Muscle of back (tissue), 11 donors: ENCODE results near the gene CORO1A. TPM values are rescaled to one million over a fixed set of nuclear protein-coding genes. Genes with fewer than 3 reads are reported as not detected.
"Not testable (repeated sequence)": the region's sequence is repeated elsewhere in the genome, so short reads cannot be mapped to it uniquely, and the experiment has no call there.

Experiments used
- DNase-seq, 3 donors: peaks; one replicate each; pipeline versions ENCODE4 v3.0.0 to v3.0.0-alpha.2; 2013
- polyA plus RNA-seq, 10 donors: library from polyadenylated mRNA; unstranded; fragments of 120-200 nt; gene quantifications; one replicate each; pipeline ENCODE4 v1.2.1, GENCODE V29; 2013; ENCODE audit not compliant: insufficient read length in 10 of 10

The CORO1A gene
- polyA plus RNA-seq, 10 donors: 10.2 to 65.9 (median 16.0) TPM

GRCh38 chr16:30169416-30169815 lies 14.0 kb upstream of the CORO1A start:
- DNase-seq: not testable (repeated sequence)

GRCh38 chr16:30170145-30170544 lies 13.3 kb upstream of the CORO1A start:
- not testable (repeated sequence) for DNase-seq

- no peak for DNase-seq
These were observed 10.3 kb upstream of the CORO1A start for GRCh38 chr16:30173054-30173453.

DNA sequence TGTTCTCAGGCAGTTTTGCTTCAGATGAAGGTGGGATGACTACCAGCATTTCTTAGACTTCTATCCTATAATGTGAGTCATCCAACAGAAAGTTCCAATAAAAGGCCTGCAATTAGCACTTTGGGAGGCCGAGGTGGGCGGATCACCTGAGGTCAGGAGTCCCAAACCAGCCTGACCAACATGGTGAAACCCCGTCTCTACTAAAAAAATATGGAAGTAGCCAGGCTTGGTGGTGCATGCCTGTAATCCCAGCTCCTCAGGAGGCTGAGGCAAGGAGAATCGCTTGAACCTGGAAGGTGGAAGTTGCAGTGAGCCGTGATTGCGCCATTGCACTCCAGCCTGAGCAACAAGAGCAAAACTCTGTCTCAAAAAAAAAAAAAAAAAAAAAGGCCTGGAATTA lies 6.5 kb upstream of the CORO1A start:
- DNase-seq: not testable (repeated sequence)

- no peak for DNase-seq
These were observed 4.2 kb upstream of the CORO1A start for GRCh38 chr16:30179195-30179594.

DNA sequence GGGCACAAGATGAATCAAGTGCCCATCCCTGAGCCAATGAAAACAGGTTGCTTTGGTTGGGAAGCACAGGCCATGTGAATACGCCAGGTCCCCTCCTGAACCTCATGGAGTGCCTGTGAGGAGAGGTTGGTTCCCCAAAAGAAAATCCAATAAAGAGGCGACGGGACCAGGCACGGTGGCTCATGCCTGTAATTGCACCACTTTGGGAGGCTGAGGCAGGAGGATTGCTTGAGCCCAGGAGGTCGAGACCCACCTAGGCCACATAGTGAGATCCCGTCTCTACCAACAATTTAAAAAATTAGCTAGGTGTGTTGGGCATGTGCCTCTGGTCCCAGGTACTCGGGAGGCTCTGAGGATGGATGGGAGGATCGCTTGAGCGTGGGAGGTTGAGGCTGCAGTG lies 3.5 kb upstream of the CORO1A start:
- DNase-seq: no peak

DNA sequence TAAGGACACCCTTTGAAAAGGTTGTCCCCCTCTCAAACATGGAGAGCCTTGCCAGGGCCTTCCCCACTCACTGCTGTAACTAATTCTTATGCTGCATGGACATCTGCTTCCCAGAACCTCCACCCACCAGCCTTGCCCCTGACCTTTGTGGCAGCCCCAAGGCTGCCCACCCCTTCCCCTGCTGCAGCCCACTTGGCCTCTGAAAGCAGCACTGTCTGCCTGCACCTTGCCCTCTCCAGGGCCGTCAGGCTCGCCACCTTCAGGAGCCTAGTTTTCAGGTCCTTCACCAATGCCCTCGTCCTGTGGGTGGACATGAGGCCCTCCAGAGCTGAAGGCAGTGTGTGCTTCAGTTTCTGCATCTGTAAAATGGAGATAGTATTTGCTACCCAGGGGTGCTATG lies 2.7 kb upstream of the CORO1A start:
- no peak for DNase-seq

GRCh38 chr16:30184096-30184890 lies 891 bp downstream of the CORO1A start:
- peak in 1 of 3 donors; percentile 34 for DNase-seq

DNA sequence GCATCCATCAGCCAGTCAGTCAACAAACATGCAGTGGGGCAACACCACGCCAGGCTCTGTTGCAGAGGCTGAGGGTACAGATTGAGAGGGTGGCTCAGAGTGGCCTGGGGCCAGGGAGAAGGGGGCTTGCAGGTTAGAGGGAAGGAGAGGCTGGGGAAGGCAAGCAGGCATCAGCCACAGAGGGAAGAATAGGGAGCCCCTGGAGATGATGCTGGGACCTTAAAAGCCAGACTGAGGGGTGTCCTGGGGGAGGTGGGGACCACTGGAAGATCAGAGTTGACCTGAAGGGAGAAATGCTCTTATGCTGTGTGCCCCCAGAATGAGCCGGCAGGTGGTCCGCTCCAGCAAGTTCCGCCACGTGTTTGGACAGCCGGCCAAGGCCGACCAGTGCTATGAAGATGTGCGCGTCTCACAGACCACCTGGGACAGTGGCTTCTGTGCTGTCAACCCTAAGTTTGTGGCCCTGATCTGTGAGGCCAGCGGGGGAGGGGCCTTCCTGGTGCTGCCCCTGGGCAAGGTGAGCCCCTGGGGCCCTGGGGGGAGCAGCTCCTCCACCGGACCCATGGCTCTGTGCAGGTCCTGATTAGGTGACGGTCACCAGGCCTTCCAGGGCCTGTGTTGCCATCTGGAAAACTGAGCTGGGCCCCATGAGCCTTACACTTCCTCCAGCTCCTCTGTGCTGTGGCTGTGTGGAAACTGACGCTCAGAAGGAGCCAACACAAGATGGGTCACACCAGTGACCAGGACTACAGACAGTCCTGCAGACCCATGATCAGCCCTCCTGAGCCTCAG lies 1.7 kb downstream of the CORO1A start:
- DNase-seq: peak in 1 of 3 donors; percentile 20

DNA sequence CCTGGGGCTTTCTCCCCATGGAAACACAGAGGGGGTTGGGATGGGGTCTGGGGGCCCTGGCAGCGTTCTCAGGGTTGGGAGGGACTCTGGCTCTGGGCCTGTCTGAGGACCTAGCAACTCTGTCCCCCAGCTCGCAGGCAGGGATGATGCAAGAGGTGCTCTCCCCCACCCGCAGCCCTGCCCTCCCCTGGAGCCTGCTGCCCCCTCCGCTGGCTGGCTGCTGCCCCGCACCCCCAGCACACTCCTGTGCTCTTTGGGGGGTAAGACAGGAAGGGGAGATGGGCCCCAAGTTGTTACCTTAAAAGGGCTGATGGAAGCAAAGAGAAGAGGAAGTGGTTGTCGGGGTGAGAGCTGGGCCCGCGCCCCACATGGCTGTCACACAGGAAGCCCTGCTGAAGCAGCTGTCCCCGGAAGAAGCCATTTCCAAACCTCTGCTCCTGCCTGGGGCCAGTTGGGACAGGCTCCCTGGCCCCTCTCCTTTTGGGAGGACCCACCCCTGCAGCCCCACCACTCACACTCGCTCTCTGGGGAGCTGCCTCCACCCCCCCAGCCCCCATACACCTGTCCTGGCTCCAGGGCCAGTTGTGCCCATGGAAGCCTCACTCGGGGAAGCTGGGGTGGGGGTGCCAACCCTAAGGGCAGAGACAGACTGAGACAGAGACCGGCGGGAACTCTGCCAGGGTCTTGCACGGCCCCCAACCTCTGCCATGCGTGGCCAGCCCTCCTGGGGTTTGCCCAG lies 2.5 kb downstream of the CORO1A start:
- DNase-seq: peak in 1 of 3 donors; percentile 44

GRCh38 chr16:30186444-30186781 lies 3.0 kb downstream of the CORO1A start:
- no peak for DNase-seq

- DNase-seq: peak in 1 of 3 donors; percentile 42
These were observed 3.6 kb downstream of the CORO1A start for GRCh38 chr16:30186782-30187555.

- no peak for DNase-seq
These were observed 4.1 kb downstream of the CORO1A start for GRCh38 chr16:30187556-30187865.

- DNase-seq: no peak
These were observed 4.7 kb downstream of the CORO1A start for GRCh38 chr16:30187971-30188561.

DNA sequence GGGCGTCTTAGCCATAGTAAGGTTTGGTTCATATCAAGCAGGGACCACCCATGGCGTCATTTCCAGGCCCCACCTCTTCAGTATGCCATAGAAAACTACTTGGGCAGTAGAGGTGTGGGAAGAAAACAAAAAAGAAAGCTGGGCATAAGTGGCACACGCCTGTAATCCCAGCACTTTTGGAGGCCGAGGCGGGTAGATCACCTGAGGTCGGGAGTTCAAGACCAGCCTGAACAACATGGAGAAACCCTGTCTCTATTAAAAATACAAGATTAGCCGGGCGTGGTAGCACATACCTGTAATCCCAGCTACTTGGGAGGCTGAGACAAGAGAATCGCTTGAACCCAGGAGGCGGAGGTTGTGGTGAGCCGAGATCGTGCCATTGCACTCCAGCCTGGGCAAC lies 7.8 kb downstream of the CORO1A start:
- DNase-seq: not testable (repeated sequence)

DNA sequence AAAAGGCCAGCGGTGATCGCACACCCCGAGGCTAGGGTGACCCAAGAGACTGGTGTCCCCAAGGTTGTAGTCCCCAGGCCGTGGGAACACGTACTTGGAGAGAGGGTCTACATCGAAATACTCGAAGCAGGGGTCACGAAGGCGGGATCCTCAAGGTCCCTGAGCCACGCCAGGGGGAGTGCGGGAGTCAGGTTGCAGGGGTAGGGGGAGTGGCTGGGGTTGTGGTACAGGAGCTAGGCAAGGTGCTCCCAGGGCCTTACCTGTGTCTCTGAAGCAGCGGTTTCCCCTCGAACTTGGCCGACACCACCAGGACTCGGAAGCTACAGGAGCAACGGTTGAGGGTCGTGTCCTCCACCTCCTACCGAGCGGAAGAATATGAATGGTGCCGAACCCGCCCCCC lies 9.7 kb downstream of the CORO1A start:
- not testable (repeated sequence) for DNase-seq

DNA sequence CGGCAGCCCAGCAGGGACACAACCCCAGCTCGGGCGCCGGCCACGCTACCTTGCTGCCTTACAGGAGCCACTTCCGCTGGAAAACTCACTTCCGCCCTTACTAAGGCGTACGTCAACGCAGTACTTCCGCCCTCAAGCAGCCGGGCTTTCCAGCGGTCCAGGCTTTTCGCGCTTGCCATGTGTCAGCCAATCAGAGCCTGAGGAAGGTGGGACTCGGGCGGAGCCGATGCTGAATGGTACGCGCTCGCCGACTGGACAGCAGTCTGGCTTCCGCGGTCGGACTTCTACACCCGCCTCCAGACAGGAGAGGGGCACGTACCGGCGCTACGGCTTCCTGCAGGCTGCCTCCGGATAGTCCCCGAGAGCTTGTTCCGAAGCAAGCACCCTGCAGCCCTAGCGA lies 10.2 kb downstream of the CORO1A start, which contains the start of the genes BOLA2B and SLX1A:
TSS of gene BOLA2B (minus strand) at position 52 of the 400 bp plus-strand sequence. CDS start 71 bp downstream, outside the sequence.
TSS of gene SLX1A (plus strand) at position 261 of the 400 bp plus-strand sequence. CDS start 210 bp downstream, outside the sequence.
- DNase-seq: not testable (repeated sequence)

GRCh38 chr16:30194172-30194925 lies 10.9 kb downstream of the CORO1A start:
- not testable (repeated sequence) for DNase-seq

DNA sequence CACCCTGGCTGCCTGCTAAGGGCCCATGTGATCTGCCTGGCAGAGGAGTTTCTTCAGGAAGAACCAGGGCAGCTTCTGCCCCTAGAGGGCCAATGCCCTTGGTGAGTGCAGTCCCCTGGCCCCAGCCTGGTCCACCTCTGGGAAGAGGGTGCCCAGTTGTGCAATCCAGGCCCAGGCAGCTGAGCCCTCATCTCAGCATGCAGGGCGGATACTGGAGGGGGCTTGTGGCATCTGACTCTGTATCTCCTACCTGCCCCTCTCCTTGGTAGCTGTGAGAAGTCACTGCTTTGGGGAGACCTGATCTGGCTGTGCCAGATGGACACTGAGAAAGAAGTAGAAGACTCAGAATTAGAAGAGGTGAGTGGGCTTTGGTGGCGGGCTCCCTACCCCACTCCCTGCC lies 13.6 kb downstream of the CORO1A start:
- DNase-seq: not testable (repeated sequence)

DNA sequence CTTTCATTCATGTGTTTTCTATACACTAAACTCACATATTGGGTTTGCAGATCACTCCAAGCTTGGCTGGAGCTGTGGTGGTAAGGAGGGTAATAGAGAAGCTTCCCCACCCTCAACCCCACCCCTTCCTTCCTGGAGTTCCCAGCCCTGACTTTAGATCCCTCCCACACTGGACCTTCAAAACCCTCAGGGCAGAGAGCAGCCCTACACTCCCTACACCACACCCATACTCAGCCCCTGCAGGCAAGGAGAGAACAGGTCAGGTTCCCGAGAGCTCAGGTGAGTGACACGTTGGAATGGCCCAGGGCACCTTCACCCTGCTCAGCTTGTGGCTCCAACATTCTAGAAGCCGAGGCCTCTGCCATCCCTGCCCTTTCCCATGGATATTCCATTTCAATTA lies 15.6 kb downstream of the CORO1A start, which contains the start of gene SULT1A3:
TSS of gene SULT1A3 (plus strand) at position 207 of the 400 bp plus-strand sequence. CDS start 1,474 bp downstream, outside the sequence.
- DNase-seq: not testable (repeated sequence)
